ENCODE measurements around the gene MKRN2OS.

Gene MKRN2OS

DNA sequence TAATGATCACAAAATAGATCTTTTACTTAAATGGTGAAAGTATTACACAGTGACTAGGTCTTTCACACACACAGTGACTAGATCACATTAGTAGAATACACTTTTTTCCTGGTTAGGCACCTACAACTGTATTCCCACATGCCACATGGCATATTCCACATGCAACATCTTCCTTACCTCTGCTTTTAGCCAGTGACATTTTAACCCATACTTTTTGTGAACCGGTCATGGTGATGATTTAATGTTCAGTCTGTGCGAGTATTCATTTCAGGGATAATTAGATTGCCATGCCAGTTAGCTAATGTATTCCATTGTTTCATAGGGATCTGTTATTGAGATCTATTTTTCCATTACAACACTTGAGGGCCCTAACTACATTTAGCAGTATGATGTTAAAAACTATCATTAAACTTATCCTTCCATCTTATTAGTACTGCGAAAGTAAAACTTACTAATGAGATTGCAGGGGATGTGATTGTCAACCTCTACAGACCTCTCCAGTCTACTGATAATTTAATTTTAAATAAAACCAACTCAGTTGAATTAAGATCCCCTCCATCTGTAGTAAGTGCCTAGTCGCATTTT lies 32.7 kb downstream of the MKRN2OS start:
- no peak for DNase-seq

DNA sequence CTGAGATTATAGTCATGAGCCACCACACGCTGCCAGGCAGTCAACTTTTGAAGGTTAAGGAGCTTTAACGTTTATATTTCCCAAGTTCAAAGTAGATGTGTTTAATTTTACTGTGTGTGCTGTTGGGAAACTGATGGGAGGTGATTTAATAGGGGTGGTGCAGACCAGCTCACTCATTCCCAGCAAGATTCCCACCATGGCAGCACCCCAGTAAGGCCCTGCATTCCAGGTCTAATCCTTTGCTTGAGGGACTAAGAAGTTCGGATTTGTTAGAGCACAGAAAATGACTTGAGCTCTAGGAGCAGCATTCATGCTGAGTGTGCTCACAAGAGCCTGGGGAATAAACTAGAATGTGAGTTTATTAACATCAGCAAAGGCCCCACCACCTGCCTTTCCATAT lies 35.8 kb downstream of the MKRN2OS start:
- no peak for DNase-seq

DNA sequence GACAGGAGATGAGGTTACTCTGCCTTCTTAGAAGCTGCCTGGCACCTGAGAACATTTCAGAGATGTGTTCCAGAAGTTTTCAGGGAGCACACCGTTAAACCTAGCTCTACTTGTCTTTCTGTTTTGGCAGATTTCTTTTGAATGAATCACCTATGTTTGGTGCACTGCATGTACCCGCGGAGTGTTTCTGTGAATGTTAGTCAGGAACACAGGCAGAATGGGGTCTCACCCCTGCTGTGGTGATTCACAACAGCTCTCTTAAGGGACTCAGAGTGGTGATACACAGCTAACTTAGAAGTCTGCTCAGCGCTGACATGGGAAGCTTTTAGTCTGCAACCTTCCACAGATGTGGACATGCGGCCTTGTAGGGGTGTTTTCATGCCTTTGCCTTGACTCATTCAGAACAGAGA lies 37.0 kb downstream of the MKRN2OS start:
- DNase-seq, result no peak

DNA sequence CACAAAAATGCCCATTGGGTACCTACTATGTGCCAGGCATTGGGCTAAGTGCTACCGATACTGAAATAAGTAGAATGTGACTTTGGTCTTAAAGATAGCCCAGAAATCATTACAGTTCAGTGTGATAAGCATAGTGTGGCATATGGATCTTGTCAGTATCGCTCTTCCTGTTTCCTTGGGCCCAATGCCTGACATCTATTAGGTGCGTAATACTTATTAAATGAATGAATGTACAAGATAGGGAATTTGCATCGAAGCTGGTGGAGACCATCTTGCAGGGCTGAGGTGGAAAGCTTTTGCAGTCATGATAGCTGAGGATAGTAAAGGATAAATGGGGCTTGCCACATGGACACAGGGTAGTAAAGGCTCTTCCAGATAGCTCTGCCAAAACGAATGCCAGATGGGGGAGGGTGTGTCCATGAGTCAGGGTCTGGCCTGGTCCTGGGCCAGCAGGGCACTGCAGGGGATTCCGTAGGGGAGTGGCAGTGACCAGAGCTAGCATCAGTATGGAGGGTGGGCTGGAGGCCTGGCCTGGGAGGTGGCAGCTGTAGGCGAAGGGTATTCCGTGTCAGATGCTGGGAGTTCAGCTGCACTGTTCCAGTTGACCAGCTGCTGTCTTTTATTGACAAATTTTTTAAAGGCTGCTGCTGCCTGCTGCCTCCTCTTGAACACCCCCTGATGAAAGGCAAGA lies 37.6 kb downstream of the MKRN2OS start:
- DNase-seq, result no peak

DNA sequence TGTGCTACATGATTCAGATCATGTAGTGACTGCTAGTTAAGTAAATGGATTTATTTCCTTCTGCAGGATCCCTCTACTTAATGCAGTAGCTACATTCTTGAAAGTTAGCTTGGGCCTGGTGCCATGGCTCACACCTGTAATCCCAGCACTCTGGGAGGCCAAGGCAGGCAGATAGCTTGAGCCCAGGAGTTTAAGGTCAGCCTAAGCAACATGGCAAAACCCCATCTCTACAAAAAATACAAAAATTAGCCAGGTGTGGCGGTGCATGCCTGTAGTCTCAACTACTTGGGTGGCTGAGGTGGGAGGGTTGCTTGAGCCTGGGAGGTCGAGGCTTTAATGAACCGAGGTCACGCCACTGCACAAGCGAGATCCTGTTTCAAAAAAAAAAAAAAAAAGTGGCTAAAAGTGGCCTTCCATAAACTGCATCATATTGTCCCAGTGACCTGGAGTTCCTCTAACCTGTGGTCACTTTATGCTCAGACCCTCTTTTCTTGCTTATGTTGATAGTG lies 39.0 kb downstream of the MKRN2OS start:
- no peak for DNase-seq

DNA sequence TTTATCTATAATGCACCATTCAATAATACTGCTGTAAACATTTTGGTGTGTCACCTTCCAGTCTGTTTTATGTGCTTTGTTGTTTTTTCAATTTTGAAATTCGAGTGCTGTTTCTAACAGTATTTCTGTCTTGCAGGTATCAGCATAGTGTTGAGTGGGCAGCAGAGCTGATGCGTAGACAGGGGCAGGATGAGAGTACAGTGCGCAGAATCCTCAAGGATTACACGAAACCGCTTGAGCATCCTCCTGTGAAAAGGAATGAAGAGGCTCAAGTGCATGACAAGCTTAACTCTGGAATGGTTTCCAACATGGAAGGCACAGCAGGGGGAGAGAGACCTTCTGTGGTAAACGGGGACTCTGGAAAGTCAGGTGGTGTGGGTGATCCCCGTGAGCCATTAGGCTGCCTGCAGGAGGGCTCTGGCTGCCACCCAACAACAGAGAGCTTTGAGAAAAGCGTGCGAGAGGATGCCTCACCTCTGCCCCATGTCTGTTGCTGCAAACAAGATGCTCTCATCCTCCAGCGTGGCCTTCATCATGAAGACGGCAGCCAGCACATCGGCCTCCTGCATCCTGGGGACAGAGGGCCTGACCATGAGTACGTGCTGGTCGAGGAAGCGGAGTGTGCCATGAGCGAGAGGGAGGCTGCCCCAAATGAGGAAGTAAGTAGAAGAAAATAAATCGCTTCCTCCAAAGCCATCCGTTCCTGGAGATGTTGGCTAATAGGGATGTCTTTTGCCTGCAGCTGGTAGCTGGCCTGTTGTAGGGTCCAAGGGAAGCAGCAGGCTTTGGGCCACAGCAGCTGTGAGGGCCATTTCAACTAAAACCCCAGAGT lies 42.0 kb downstream of the MKRN2OS start:
- DNase-seq, result peak; percentile 66

DNA sequence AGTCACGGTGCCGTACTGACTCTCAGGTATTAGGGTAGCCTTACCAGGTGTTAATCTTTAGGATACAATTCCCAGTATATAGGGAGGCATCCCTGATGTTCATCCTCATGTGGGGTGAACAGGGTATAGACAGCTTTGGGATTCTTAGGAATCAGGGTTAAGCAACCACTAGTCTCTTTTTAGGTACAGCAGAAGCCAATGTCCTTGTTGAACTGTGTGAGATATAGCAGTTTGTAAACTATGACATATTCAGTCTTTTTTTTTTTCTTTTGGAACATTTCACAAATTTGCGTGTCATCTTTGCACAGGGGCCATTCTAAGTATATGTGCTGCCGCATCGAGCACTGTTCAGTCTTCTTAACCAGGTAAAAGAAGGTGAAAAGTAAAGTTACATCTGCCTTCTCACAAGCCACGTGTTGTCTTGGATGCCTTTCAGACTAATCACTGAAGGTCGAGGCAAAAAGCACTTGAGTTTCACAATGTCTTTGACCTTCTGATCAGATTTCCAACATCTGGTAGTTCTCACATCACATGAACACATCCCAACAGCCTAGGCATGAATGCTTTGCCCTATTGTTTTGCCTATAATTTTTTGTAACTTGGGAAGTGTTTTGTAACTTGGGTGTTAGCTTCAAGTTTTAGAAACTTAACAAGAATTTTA lies 43.8 kb downstream of the MKRN2OS start:
- no peak for DNase-seq

DNA sequence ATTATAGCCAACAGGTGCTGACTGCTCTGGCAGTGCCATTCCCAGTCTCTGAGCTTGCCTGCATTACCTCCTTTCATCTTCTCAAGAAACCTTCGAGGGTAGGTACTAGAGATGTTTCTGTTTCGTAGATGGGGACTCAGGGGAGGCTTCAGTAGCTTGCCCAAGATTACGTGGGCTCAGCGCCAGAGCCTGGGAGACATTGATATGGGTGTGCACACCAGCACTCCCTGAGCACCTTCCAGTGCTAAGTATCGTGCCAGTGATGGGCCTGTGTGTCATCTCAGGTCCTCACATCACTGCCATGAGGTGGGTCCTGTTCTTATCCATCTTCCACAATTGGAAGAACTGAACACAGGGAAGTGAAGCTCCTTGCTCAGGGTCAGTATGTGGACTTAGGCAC lies 45.8 kb downstream of the MKRN2OS start:
- DNase-seq, result no peak

DNA sequence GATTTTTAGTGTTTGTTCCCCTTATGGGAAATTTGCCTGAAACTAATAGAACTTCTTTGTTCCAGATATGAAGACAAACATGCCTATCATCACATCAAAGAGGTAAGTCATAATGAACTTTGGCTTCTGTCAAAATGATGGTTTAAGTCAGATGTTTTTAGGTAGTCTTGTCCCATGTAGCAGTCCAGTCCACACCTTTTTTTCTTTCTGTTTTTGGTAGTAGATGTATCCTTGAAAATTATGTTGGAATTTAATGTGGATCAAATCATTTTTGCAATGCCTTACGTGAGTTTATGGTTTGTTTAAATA lies 48.9 kb downstream of the MKRN2OS start:
- no peak for DNase-seq

DNA sequence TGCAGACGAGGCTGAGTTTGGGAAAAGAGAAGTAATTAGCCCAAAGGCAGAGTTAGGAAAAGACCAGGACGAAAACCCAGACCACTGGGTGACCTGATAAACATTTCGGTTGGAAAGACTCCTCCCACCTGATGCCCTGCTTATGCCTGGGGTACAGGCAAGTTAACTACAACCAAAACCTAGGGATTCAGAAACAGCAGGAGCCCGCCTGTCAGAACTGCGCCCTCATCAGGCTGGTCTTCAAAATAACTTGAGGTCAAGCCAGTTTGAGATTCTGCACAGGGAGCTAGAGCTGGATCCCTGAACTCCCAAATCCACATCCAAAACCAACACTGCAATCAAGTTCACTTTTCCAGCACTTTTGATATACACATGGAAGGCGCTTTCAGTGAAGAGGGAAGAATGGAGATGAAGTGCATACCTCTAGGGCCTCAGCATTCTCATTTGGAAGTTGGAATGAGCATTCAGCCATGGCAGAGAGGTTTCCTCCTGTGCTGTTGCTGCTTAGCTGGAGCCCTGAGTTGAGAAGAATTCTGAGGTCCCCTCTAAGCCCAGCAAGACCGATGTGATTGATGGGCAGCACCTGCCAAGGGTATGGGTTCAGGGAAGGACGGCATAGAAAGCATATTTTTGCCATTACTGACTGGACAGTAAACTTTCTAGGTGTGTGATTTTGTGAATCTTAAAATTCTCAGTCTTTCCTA lies 49.4 kb downstream of the MKRN2OS start:
- no peak for DNase-seq

DNA sequence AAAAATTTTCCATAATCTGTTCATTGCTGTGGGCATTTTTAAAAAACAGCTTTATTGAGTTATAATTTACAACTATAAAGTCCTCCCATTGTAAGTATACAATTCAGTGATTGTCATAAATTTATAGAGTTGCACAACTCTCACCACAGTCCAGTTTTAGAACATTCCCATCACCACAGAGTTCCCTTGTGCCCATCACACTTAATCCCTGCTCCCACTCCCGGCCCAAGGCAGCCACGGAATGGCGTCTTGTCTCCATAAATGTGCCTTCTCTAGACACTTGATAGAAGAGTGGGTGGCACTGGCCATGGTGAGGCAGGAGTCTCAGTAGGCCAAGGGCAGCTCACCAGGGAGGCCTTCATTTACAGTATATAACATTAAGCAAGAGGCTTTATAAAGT lies 54.8 kb downstream of the MKRN2OS start:
- DNase-seq, result no peak

DNA sequence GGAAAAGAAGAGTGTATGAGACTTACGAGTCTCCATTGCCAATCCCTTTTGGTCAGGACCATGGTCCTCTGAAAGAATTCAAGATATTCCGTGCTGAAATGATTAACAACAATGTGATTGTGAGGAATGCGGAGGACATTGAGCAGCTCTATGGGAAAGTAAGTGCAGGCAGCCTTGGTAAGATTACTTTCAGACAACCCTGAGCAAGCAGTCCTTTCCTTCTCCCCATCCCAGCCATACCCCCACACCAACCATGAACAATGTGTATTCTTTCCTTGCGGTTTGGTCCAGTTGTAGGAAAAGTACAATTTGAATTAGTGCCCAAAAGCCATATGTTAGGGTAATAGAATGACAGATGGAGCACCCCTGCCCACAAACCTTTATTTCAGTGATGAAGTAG lies 55.5 kb downstream of the MKRN2OS start:
- no peak for DNase-seq

Data from suppressor macrophage treated with lipopolysaccharide for 4 hours (primary cell).